ENCODE data around the gene TRIM62.

Gene TRIM62

GRCh38 chr1:33155877-33156538, 25.8 kb downstream of the TRIM62 start:
- TF ChIP-seq, protein P1, sequence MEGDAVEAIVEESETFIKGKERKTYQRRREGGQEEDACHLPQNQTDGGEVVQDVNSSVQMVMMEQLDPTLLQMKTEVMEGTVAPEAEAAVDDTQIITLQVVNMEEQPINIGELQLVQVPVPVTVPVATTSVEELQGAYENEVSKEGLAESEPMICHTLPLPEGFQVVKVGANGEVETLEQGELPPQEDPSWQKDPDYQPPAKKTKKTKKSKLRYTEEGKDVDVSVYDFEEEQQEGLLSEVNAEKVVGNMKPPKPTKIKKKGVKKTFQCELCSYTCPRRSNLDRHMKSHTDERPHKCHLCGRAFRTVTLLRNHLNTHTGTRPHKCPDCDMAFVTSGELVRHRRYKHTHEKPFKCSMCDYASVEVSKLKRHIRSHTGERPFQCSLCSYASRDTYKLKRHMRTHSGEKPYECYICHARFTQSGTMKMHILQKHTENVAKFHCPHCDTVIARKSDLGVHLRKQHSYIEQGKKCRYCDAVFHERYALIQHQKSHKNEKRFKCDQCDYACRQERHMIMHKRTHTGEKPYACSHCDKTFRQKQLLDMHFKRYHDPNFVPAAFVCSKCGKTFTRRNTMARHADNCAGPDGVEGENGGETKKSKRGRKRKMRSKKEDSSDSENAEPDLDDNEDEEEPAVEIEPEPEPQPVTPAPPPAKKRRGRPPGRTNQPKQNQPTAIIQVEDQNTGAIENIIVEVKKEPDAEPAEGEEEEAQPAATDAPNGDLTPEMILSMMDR (IDR thresholded peaks at IDR 0.05) = no peak

- TF ChIP-seq, protein P1 (IDR thresholded peaks at IDR 0.05) = no peak
Measured at GRCh38 chr1:33153650-33154049, 28.2 kb downstream of the TRIM62 start.

GRCh38 chr1:33152685-33153432, 29.0 kb downstream of the TRIM62 start:
- TF ChIP-seq, protein P1 (IDR thresholded peaks at IDR 0.05) = no peak

DNA sequence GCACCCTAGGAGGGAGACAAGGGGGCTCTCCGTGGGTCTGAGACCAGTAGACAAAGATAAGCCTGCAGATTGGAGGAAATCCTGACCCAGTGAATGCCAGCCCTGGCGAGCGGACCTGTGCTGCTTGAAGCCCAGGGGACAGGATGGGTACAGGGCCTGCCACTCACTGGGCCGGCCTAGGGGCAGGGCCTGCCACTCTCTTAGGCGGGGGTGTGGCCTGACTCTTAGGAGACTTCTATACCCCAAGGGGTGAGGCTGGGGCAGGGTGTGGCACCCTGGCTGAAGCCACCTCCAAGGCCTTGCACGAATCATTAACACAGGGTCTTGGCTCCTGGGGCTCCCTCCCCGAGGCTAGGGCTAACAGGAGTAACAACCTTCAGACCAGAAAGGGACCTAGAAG, 30.7 kb downstream of the TRIM62 start:
- TF ChIP-seq, protein P1 (IDR thresholded peaks at IDR 0.05) = no peak

- TF ChIP-seq, protein P1 (IDR thresholded peaks at IDR 0.05) = no peak
Measured at GRCh38 chr1:33150522-33150921, 31.3 kb downstream of the TRIM62 start.

DNA sequence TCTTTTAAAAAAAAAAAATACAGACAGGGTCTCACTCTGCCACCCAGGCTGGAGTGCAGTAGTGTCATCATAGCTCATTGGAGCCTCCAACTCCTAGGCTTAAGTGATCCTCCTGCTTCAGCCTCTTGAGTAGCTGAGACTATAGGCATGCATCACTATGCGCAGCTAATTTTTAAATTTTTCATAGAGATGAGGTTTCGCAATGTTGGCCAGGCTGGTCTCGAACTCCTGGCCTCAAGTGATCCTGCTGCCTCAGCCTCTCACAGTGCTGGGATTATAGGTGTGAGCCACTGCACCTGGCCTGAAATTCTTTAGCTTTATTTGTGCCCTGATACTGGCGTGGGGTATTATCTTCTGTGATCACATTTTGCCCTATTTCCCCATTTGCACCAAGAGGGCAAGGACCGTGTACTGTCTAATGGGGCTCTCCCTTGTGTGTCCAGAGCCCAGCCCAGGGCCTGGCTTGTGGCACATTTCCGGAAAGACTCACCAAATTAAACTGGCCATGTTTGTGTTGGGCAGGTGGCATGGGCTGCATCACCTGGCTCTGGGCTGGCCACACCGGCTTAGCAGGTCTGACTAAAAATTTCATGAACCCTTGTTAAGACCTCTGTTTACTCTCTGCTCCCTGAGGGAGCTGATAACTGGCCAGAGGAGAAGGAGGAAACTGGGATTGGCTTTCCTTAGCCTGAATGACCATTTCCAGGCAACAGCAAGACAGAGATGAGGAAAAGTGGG, 32.2 kb downstream of the TRIM62 start:
- TF ChIP-seq, protein P1 (IDR thresholded peaks at IDR 0.05) = no peak

DNA sequence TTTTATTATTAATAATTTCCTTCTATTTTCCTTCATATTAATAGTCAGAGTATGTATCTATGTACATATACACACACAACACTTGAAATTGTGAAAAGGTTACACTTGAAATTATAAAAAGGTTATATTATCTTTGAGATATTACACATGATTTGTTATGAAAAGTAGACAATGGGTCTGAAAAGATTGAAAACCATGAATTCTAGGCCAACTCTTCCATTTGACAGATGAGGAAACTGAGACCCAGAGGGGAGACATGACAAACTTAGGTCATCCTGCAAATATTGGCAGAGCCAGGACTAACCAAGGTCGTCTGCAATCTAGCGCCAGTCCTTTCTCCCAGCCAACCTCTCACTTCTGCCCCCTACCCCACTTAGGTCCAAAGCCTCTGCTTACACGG, 33.2 kb downstream of the TRIM62 start:
- TF ChIP-seq, protein P1 (IDR thresholded peaks at IDR 0.05) = no peak

Measured in LNCAP (cell line).